ENCODE results near the gene CAPG.

DNA sequence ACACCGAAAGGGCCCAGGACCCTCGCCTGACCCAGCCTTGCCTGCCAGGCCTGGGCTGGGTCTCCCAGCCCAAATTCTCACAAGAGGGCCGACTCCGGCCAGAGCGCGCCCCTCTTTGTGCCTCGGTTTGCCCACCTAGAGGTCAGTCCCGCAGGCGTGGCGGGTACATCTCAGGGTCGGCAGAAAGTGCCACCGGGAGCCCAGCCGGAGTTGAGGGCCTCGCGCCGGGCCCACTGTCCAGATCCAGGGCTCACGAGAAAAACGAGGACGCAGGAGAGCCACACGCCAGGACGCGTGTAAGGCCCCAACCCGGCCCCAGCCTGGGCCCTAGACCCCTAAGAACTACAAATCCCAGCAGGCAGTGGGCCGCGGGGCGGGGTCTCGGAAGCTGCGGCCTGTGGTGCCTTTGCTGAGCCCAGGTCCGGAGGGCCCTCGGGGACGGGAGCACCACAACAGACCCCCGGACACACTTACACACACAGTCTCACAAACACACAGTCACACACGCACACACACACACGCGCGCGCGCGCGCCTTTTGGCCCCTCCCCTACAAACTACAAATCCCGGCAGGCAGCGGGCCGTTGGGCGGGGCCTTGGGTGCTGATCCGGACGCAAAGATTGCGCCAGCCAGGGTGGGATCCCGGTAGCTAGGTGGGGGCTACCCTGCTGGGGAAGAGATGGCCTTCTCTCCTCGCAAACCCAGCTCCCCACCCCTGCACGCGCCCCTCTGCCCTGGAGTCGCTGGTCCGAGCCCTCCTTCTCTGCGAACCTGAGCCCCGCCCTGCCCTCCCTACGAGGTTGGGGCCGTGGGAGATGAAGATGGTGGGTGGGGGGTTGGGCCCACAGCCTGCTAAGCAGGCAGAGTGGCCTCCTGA, 8.2 kb upstream of the CAPG start, which contains the start of gene SH2D6:
- TF ChIP-seq CTCF (conservative IDR thresholded peaks at IDR 0.05; ENCODE audit: low read length) = no peak
- no peak for TF ChIP-seq EZH2phosphoT487 (IDR thresholded peaks at IDR 0.05; ENCODE audit: borderline replicate concordance)

Data from Loucy (cell line).